HepG2 (cell line): Measurements from ENCODE around the gene KDM5A. TPM values are rescaled to one million over a fixed set of nuclear protein-coding genes. Genes with fewer than 3 reads are reported as not detected.

Experiments used
- DRAP1 ChIP-seq: IDR thresholded peaks from 2 replicates; pipeline ENCODE4 v1.6.1; 2016; ENCODE audit warnings: missing genetic modification reagents, missing compliant biosample characterization
- EP300 ChIP-seq, 3 experiments: sonication (generic) in 1 of 3; formaldehyde crosslinking in 1 of 3; IDR thresholded peaks; 2 replicates each; pipeline versions ENCODE4 v1.5.1 to v1.6.1; 2011 to 2020; ENCODE audit warnings: low read depth in 2 of 3, low read length in 2 of 3, borderline replicate concordance in 1 of 3, improper control_type of control experiment in 1 of 3, mild to moderate bottlenecking in 1 of 3, missing genetic modification reagents in 1 of 3, moderate library complexity in 1 of 3
- FOSL1 ChIP-seq: sonication (generic); formaldehyde crosslinking; IDR thresholded peaks from 2 replicates; pipeline ENCODE4 v1.9.0; 2021; ENCODE audit warnings: missing genetic modification reagents, borderline replicate concordance
- POLR2AphosphoS2 ChIP-seq: IDR thresholded peaks from 2 replicates; pipeline ENCODE4 v1.6.1; 2011; ENCODE audit warnings: low read depth, low read length, improper control_type of control experiment
- RBAK ChIP-seq: sonication (generic); formaldehyde crosslinking; IDR thresholded peaks from 2 replicates; pipeline ENCODE4 v1.5.1; 2020; ENCODE audit warnings: mild to moderate bottlenecking, missing genetic modification reagents
- THRA ChIP-seq: sonication (generic); formaldehyde crosslinking; IDR thresholded peaks from 2 replicates; pipeline ENCODE4 v1.4.0; 2020; ENCODE audit warnings: missing genetic modification reagents, borderline replicate concordance
- UBTF ChIP-seq: sonication (generic); formaldehyde crosslinking; IDR thresholded peaks from 2 replicates; pipeline ENCODE4 v1.4.0; 2020; ENCODE audit warnings: mild to moderate bottlenecking, missing genetic modification reagents
- ZBTB33 ChIP-seq: sonication (generic); formaldehyde crosslinking; IDR thresholded peaks from 2 replicates; pipeline ENCODE4 v1.4.0; 2020; ENCODE audit warnings: missing genetic modification reagents
- ZNF10 ChIP-seq: sonication (generic); formaldehyde crosslinking; IDR thresholded peaks from 2 replicates; pipeline ENCODE4 v1.4.0; 2020; ENCODE audit warnings: mild to moderate bottlenecking, low read depth, missing genetic modification reagents, borderline replicate concordance
- ZNF318 ChIP-seq: sonication (generic); formaldehyde crosslinking; IDR thresholded peaks from 2 replicates; pipeline ENCODE4 v1.4.0; 2020; ENCODE audit warnings: mild to moderate bottlenecking, missing genetic modification reagents
- ZNF383 ChIP-seq: sonication (generic); formaldehyde crosslinking; IDR thresholded peaks from 2 replicates; pipeline ENCODE4 v1.4.0; 2020; ENCODE audit warnings: missing genetic modification reagents, mild to moderate bottlenecking, borderline replicate concordance
- polyA plus RNA-seq, 8 experiments: library from polyadenylated mRNA; depleted of rRNA in 3 of 8; stranded (reverse) in 7 of 8; unstranded in 1 of 8; fragments of >200 nt; fragmentation: Illumina TruSeq in 4 of 8; extraction: Trizol in 4 of 8; gene quantifications; 2 replicates each; pipeline versions ENCODE4 v1.2.1 to v1.2.3, GENCODE V29; 2011 to 2016; ENCODE audit warnings: low read depth in 4 of 8, missing spikeins in 1 of 8, mixed read lengths in 1 of 8; ENCODE audit not compliant: insufficient read depth in 1 of 8
- total RNA-seq, 5 experiments: library from RNA; depleted of rRNA; stranded (reverse); fragments of >200 nt; fragmentation: Illumina TruSeq; extraction: Trizol; gene quantifications; 2 replicates each; pipeline ENCODE4 v1.2.3, GENCODE V29; 2016; ENCODE audit warnings: low read depth in 1 of 5

The KDM5A gene
- total and polyA plus RNA-seq, 2 of the 13 experiments (the other 11 are each of a cell fraction or from before 2014, with no cell fraction given), result 12.0 to 29.2 TPM

- no peak for TF ChIP-seq ZNF318 (CRISPR knock-in tag)
- TF ChIP-seq FOSL1, result no peak
- no peak for TF ChIP-seq ZNF10 (CRISPR knock-in tag)
- 0 out of 4 replicates have a peak, but pooled peaks have one; percentile 2 to 18 for TF ChIP-seq EP300 (IDR thresholded peaks at IDR 0.05; ENCODE audit: low read depth in 2 of 2, low read length in 2 of 2)
- 0 out of 2 replicates have a peak, but pooled peaks have one; percentile 13 for TF ChIP-seq EP300 (CRISPR knock-in tag; IDR thresholded peaks at IDR 0.05; ENCODE audit: borderline replicate concordance)
- no peak for TF ChIP-seq POLR2AphosphoS2
- peak; percentile 45; the same call in 1 of the 2 replicates for TF ChIP-seq THRA (CRISPR knock-in tag)
- TF ChIP-seq RBAK (CRISPR knock-in tag), result peak; percentile 47; the same call in 1 of the 2 replicates
- TF ChIP-seq ZNF383 (CRISPR knock-in tag), result no peak
- peak; percentile 31; the same call in 1 of the 2 replicates for TF ChIP-seq ZBTB33 (CRISPR knock-in tag)
- peak; percentile 54; the same call in 1 of the 2 replicates for TF ChIP-seq DRAP1
- TF ChIP-seq UBTF, result peak; percentile 70
Observed at GRCh38 chr12:389142-390096, at the start of gene KDM5A (continued).
